GM13977 (cell line): Measurements from ENCODE around the gene UCHL1.

ENCODE experiments used
- DNase-seq: peaks from one replicate; pipeline ENCODE4 v3.0.0; 2012; ENCODE audit warnings: low spot score
- in situ Hi-C: fragments of 300-500 bp; cut with MboI; formaldehyde crosslinking; loops from one replicate; pipeline ENCODE4 v1.12.0; 2022; ENCODE audit warnings: low sequenced_read_pairs, low pct_unique_long_range_greater_than_20kb, mixed read lengths, inconsistent platforms; ENCODE audit not compliant: unreplicated experiment
- TF ChIP-seq, protein P1 (sequence below): IDR thresholded peaks from 2 replicates; pipeline ENCODE4 v1.5.1; 2012; ENCODE audit warnings: mild to moderate bottlenecking, control low read depth; ENCODE audit not compliant: insufficient read depth; ENCODE audit errors: extremely low read depth, missing control alignments

The UCHL1 gene

DNA sequence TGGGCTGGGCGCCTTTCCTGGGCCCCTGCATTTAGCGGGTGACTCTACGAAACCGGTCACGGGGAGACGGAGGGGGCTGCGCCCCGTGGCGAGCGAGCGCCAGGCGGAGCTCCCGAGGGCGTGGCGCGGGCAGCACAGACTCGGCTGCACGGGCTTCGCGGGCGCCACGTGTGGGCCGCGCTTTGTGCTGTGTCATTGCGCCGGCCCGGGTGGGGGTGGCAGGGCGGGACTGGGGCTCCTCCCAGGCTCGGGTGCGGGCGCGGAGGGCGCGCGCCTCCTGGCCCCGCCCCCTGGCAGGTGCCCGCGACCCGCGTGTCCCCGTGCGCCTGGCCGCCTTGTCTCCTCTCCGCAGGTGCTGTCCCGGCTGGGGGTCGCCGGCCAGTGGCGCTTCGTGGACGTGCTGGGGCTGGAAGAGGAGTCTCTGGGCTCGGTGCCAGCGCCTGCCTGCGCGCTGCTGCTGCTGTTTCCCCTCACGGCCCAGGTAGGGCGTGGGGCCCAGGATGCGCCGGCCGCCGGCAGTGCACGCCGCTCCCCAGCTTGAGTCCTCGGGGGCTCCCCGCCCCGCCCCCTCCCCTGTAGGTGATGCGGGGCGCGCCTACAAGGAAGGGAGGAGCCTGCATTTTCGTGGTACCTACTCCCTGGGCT lies 651 bp downstream of the UCHL1 start:
- peak; percentile 45 for DNase-seq
- TF ChIP-seq, protein P1, sequence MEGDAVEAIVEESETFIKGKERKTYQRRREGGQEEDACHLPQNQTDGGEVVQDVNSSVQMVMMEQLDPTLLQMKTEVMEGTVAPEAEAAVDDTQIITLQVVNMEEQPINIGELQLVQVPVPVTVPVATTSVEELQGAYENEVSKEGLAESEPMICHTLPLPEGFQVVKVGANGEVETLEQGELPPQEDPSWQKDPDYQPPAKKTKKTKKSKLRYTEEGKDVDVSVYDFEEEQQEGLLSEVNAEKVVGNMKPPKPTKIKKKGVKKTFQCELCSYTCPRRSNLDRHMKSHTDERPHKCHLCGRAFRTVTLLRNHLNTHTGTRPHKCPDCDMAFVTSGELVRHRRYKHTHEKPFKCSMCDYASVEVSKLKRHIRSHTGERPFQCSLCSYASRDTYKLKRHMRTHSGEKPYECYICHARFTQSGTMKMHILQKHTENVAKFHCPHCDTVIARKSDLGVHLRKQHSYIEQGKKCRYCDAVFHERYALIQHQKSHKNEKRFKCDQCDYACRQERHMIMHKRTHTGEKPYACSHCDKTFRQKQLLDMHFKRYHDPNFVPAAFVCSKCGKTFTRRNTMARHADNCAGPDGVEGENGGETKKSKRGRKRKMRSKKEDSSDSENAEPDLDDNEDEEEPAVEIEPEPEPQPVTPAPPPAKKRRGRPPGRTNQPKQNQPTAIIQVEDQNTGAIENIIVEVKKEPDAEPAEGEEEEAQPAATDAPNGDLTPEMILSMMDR, result no peak
- in situ Hi-C loops, result no loop called here

DNA sequence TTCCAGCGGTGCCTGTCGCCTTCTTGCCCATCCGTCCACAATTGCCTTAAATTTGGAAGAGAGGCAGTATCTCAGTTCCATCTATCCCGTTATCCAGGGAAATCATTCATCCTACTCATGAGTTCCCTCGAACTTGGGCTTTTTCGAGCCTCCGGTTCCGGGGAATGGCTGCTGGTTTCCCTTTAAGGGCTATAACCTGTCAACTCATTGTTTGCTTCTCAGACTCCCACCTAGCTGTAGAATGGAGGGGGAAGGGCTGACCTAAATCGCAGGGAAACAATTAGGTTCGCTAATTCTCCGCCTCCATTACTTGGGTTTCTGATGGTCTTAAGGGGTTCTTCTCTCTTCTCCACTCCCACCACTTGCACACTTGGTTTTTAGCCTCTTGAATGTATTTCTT lies 1.2 kb downstream of the UCHL1 start:
- DNase-seq, result no peak
- TF ChIP-seq, protein P1, result no peak
- in situ Hi-C loops, result no loop called here

DNA sequence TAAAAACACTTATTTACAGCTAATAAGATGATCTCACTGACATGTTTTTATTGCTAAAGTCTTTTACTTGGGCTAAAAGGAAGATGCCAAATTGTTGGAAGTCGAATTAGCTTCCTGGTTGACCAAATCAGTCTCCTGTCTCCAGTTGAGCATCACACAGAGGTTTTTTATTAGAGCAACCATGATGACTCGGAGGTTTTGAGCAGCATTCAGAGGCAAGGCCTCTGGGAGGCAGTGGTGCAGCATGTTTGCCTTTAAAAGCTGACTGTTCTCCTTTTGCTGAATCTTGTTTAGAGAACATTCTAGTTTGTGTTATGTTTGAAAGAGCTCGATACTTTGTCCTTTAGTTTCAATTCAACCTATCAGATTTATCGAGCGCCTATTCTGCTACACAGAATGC lies 2.1 kb downstream of the UCHL1 start:
- in situ Hi-C loops, result no loop called here
- TF ChIP-seq, protein P1, result peak; percentile 4
- no peak for DNase-seq

DNA sequence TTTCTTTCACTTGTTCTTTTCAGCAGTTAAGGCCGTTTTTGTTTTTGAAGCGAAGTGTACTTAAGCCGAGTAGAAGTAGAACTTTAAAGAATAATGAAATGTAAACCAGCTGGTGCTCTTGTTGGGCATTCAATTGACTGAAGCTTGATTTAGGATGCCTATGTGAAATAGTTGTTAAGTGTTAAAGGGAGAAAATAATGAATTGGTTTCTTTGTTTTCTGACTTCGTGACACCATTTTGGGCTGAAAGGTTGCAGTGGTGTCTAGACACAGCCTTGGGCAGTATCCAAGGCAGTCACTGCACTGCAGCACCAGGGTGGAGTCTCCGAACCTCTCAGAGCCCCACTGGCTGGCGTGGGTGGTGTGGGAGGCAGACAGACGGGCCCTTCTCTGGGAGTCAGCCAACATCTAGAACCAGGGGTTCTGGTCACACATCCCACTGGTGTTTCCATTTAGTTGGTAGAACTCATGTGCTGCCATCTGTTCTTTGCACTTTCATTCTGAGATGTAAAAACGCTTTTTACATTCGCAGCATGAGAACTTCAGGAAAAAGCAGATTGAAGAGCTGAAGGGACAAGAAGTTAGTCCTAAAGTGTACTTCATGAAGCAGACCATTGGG lies 3.5 kb downstream of the UCHL1 start:
- no peak for DNase-seq
- TF ChIP-seq, protein P1, result no peak
- in situ Hi-C loops, result no loop called here

DNA sequence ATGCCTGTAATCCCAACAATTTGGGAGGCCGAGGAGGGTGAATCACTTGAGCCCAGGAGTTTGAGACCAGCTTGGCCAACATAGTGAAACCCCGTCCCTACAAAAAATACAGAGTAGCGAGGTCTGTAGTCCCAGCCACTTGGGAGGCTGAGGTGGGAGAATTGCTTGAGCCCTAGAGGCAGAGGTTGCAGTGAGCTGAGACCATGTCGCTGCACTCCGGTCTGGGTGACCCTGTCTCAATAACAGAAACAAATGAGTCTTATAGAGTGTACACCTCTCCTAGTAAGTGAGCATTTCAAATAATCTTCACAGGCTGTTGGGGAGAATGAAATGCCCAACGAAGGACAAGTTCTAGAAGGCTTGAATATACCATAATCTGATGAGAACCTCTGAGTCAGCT lies 5.5 kb downstream of the UCHL1 start:
- TF ChIP-seq, protein P1, result no peak
- in situ Hi-C loops, result no loop called here
- no peak for DNase-seq

DNA sequence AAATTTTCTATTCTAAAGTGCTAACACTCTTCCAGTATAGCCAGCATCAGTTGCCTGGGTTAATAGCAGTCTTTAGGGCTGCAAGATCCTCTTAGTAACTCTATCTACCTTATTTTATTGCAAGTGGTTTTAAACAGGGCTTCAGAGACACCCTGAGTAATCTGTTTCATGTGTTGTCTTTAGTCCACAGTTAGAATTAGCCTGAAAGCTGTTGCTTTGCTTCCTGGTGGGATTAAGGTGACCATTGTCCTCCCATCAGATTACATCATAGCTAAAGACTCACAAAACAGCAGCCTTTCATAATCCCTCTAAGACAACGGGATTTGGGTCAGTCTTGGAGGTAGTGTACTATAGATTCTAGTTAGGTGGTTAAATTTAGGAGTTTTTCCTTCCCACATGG lies 7.5 kb downstream of the UCHL1 start:
- in situ Hi-C loops, result no loop called here
- TF ChIP-seq, protein P1, result no peak

More for the DNA sequence above, 7.5 kb downstream of the UCHL1 start:
- no peak for DNase-seq
